GM12891 (cell line): ENCODE measurements around the gene TAS1R3.

ENCODE experiments used
- POLR2A ChIP-seq: IDR thresholded peaks from 2 replicates; pipeline ENCODE4 v1.6.1; 2011; ENCODE audit warnings: low read depth, low read length, control low read depth
- POLR2AphosphoS5 ChIP-seq: IDR thresholded peaks from 2 replicates; pipeline ENCODE4 v1.6.1; 2011; ENCODE audit warnings: low read depth, low read length, control low read depth
- POU2F2 ChIP-seq: IDR thresholded peaks from 2 replicates; pipeline ENCODE4 v1.6.1; 2011; ENCODE audit warnings: low read depth, mild to moderate bottlenecking, control low read depth, low read length, moderate library complexity
- TAF1 ChIP-seq: IDR thresholded peaks from 2 replicates; pipeline ENCODE4 v1.6.1; 2011; ENCODE audit warnings: low read depth, low read length, control low read depth

- TF ChIP-seq POLR2AphosphoS5 (no peak), POLR2A (no peak), POU2F2 (no peak), TAF1 (no peak)
These were observed 40.3 kb downstream of the TAS1R3 start for GRCh38 chr1:1371364-1371745.
